Measurements from ENCODE around the gene FCN3. TPM values are rescaled to one million over a fixed set of nuclear protein-coding genes. Genes with fewer than 3 reads are reported as not detected.

The FCN3 gene
- polyA plus RNA-seq, 4 donors: 0.06 to 3.6 (median 1.3) TPM

DNA sequence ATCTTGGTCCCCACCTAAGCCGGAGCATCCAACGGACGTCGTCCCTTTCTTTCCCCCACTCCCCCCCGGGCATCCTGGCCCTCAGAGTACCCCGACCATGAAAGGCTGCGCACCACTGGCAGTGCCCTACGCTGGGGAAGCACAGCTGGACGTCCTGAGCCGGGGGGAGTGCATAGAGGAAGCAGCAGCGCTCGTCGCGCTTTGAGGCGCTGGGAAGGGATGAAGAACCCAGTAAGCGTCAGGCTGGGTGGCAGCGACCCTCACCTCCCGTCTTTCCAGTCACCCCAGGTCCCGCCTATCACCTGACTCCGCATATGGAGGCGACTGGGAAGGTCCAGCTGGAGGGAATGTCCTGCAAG is 13.6 kb downstream of the FCN3 start:
- DNase-seq (no peak), FAIRE-seq (no peak)
- Histone ChIP-seq H3K27ac (ENCODE audit: low read depth in 1 of 3, low read length in 2 of 3) (no peak overlapping the region), H3K36me3 (ENCODE audit: control insufficient read depth in 3 of 3, insufficient read depth in 2 of 3, low read depth in 1 of 3, low read length in 3 of 3) (peaks cover 0 to 16% (median 4%) of the 10 kb centered on the region in 3 donors), H3K4me1 (ENCODE audit: control insufficient read depth in 3 of 3, insufficient read depth in 2 of 3, low read depth in 1 of 3, low read length in 2 of 3) (peaks cover 0 to 33% (median 4%) of the 10 kb centered on the region in 3 donors), H3K4me3 (ENCODE audit: low read depth in 1 of 3, low read length in 3 of 3) (no peak overlapping the region), H3K9me3 (ENCODE audit: control insufficient read depth in 2 of 2, insufficient read depth in 1 of 2, low read depth in 1 of 2, low read length in 1 of 2) (no peaks in the 10 kb centered on the region), H3K27me3 (ENCODE audit: control insufficient read depth in 3 of 3, insufficient read depth in 3 of 3, low read length in 3 of 3) (peaks cover 0 to 35% (median 0%) of the 10 kb centered on the region in 3 donors)
- WGBS, 3 donors: 83 to 85% (median 84%) methylated on average over 21 of the region's 21 CpGs

- Histone ChIP-seq H3K36me3 (ENCODE audit: control insufficient read depth in 3 of 3, insufficient read depth in 2 of 3, low read depth in 1 of 3, low read length in 3 of 3) (peaks cover 0 to 20% (median 4%) of the 10 kb centered on the region in 3 donors), H3K9me3 (ENCODE audit: control insufficient read depth in 2 of 2, insufficient read depth in 1 of 2, low read depth in 1 of 2, low read length in 1 of 2) (no peaks in the 10 kb centered on the region), H3K4me1 (ENCODE audit: control insufficient read depth in 3 of 3, insufficient read depth in 2 of 3, low read depth in 1 of 3, low read length in 2 of 3) (peaks cover 0 to 30% (median 4%) of the 10 kb centered on the region in 3 donors), H3K27me3 (ENCODE audit: control insufficient read depth in 3 of 3, insufficient read depth in 3 of 3, low read length in 3 of 3) (peaks cover 0 to 35% (median 0%) of the 10 kb centered on the region in 3 donors), H3K4me3 (ENCODE audit: low read depth in 1 of 3, low read length in 3 of 3) (peak overlapping the region in 2 of 3 donors; percentile 24 to 33), H3K27ac (ENCODE audit: low read depth in 1 of 3, low read length in 2 of 3) (no peak overlapping the region)
- FAIRE-seq (no peak), DNase-seq (peak in 1 of 2 donors; percentile 59)
- WGBS, 3 donors: 21 to 32% (median 24%) methylated on average over 50 to 71 of the region's 71 CpGs
Measured at GRCh38 chr1:27360159-27361043, 14.2 kb downstream of the FCN3 start.

- Histone ChIP-seq H3K4me3 (ENCODE audit: low read depth in 1 of 3, low read length in 3 of 3) (peak overlapping the region in 1 of 3 donors; percentile 24), H3K4me1 (ENCODE audit: control insufficient read depth in 3 of 3, insufficient read depth in 2 of 3, low read depth in 1 of 3, low read length in 2 of 3) (peaks cover 0 to 25% (median under 1%) of the 10 kb centered on the region in 3 donors), H3K27ac (ENCODE audit: low read depth in 1 of 3, low read length in 2 of 3) (no peak overlapping the region), H3K27me3 (ENCODE audit: control insufficient read depth in 3 of 3, insufficient read depth in 3 of 3, low read length in 3 of 3) (peaks cover 0 to 35% (median 0%) of the 10 kb centered on the region in 3 donors), H3K36me3 (ENCODE audit: control insufficient read depth in 3 of 3, insufficient read depth in 2 of 3, low read depth in 1 of 3, low read length in 3 of 3) (peaks cover 0 to 24% (median 4%) of the 10 kb centered on the region in 3 donors), H3K9me3 (ENCODE audit: control insufficient read depth in 2 of 2, insufficient read depth in 1 of 2, low read depth in 1 of 2, low read length in 1 of 2) (no peaks in the 10 kb centered on the region)
- no peak for DNase-seq
- no peak for FAIRE-seq
- WGBS, 3 donors: 35 to 58% (median 45%) methylated on average over 9 of the region's 9 CpGs
Measured at GRCh38 chr1:27359822-27360158, 14.8 kb downstream of the FCN3 start.

DNA sequence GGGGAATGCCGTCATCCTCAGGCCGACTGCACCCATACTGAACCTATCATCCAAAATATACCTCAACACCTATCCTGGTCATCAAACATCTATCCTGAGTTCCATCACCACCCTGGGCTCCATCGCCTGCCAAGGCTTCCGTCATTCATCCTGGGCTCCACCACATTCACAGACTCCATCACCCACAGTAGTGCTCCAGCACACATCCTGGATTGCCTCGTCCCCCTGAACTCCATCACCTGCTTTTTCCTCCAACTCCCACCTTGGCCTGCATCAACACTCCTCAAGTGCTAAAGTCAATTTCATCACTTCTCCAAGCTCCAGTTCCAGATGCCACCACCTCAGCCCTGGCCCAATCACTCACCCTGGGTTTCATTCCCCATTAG is 15.7 kb downstream of the FCN3 start:
- H3K4me1 ChIP-seq (ENCODE audit: control insufficient read depth in 3 of 3, insufficient read depth in 2 of 3, low read depth in 1 of 3, low read length in 2 of 3): peaks cover 0 to 21% (median 0%) of the 10 kb centered on the region in 3 donors
- H3K27ac ChIP-seq (ENCODE audit: low read depth in 1 of 3, low read length in 2 of 3): no peak overlapping the region
- H3K4me3 ChIP-seq (ENCODE audit: low read depth in 1 of 3, low read length in 3 of 3): no peak overlapping the region
- 96 to 97% (median 97%) methylated on average over 5 of the region's 5 CpGs for WGBS, 3 donors
- H3K9me3 ChIP-seq (ENCODE audit: control insufficient read depth in 2 of 2, insufficient read depth in 1 of 2, low read depth in 1 of 2, low read length in 1 of 2): no peaks in the 10 kb centered on the region
- H3K27me3 ChIP-seq (ENCODE audit: control insufficient read depth in 3 of 3, insufficient read depth in 3 of 3, low read length in 3 of 3): peaks cover 0 to 35% (median 0%) of the 10 kb centered on the region in 3 donors
- peaks cover 0 to 26% (median 4%) of the 10 kb centered on the region in 3 donors for H3K36me3 ChIP-seq (ENCODE audit: control insufficient read depth in 3 of 3, insufficient read depth in 2 of 3, low read depth in 1 of 3, low read length in 3 of 3)
- FAIRE-seq: no peak
- DNase-seq: no peak

DNA sequence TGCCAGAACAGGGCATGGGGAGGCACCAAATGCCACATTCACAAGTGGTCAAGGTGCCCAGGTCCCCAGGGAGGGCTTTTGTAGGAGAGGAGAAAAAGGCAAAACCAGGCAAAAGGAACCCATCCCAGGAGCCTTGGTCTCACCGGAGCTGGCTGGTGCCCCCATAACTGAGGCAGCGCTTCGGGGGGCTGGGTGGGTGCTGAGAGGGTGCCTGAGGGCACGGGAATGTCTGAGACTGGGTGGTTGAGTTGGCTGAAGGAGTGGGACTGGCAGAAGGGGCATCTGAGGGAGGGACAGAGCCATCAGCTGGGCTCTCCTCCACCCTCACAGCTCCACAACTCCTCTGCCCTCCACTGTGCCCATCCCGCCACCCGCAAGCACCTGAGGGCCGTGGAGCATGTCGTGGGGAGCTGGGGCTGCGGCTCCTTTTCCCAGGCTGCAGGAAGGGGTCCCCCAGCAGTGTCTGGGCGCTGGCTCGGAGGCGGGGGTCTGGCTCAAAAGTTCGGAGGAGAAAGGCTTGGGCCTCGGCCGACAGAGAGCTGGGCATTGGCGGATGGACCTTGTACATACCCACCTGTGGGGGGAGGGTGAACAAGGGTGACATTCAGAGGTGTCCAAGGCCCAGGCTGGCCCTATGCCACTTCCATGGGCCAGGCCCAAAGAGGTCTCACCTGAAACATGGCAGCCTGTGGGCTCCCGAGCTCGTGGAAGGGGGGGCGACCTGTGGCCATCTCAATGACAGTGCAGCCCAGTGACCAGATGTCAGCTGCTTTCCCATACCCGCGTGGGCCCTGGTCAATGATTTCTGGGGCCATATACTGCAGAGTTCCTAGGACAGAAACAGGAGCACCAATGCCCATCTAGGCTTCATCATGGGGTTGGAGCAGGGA is 16.3 kb downstream of the FCN3 start:
- H3K27me3 ChIP-seq (ENCODE audit: control insufficient read depth in 3 of 3, insufficient read depth in 3 of 3, low read length in 3 of 3): peaks cover 0 to 35% (median 0%) of the 10 kb centered on the region in 3 donors
- H3K36me3 ChIP-seq (ENCODE audit: control insufficient read depth in 3 of 3, insufficient read depth in 2 of 3, low read depth in 1 of 3, low read length in 3 of 3): peaks cover 0 to 24% (median 4%) of the 10 kb centered on the region in 3 donors
- H3K27ac ChIP-seq (ENCODE audit: low read depth in 1 of 3, low read length in 2 of 3): no peak overlapping the region
- no peaks in the 10 kb centered on the region for H3K9me3 ChIP-seq (ENCODE audit: control insufficient read depth in 2 of 2, insufficient read depth in 1 of 2, low read depth in 1 of 2, low read length in 1 of 2)
- FAIRE-seq: no peak
- H3K4me3 ChIP-seq (ENCODE audit: low read depth in 1 of 3, low read length in 3 of 3): no peak overlapping the region
- WGBS, 3 donors: 85 to 91% (median 86%) methylated on average over 20 to 21 of the region's 21 CpGs
- DNase-seq: no peak
- H3K4me1 ChIP-seq (ENCODE audit: control insufficient read depth in 3 of 3, insufficient read depth in 2 of 3, low read depth in 1 of 3, low read length in 2 of 3): peaks cover 0 to 25% (median 0%) of the 10 kb centered on the region in 3 donors

- DNase-seq (peak; percentile 65 to 83), FAIRE-seq (no peak)
- H3K4me1 ChIP-seq (ENCODE audit: control insufficient read depth in 3 of 3, insufficient read depth in 2 of 3, low read depth in 1 of 3, low read length in 2 of 3): peaks cover 0 to 25% (median 0%) of the 10 kb centered on the region in 3 donors
- no peaks in the 10 kb centered on the region for H3K9me3 ChIP-seq (ENCODE audit: control insufficient read depth in 2 of 2, insufficient read depth in 1 of 2, low read depth in 1 of 2, low read length in 1 of 2)
- peak overlapping the region; percentile 22 to 45 (median 35) for H3K4me3 ChIP-seq (ENCODE audit: low read depth in 1 of 3, low read length in 3 of 3)
- H3K36me3 ChIP-seq (ENCODE audit: control insufficient read depth in 3 of 3, insufficient read depth in 2 of 3, low read depth in 1 of 3, low read length in 3 of 3): peaks cover 0 to 19% (median 4%) of the 10 kb centered on the region in 3 donors
- 7 to 28% (median 14%) methylated on average over 34 to 40 of the region's 40 CpGs for WGBS, 3 donors
- no peak overlapping the region for H3K27ac ChIP-seq (ENCODE audit: low read depth in 1 of 3, low read length in 2 of 3)
- peaks cover 0 to 35% (median 0%) of the 10 kb centered on the region in 3 donors for H3K27me3 ChIP-seq (ENCODE audit: control insufficient read depth in 3 of 3, insufficient read depth in 3 of 3, low read length in 3 of 3)
Measured at GRCh38 chr1:27357281-27358037, 17.2 kb downstream of the FCN3 start.

GRCh38 chr1:27356619-27357280 is 17.9 kb downstream of the FCN3 start:
- DNase-seq (peak in 1 of 2 donors; percentile 70), FAIRE-seq (no peak)
- peaks cover 0 to 35% (median 0%) of the 10 kb centered on the region in 3 donors for H3K27me3 ChIP-seq (ENCODE audit: control insufficient read depth in 3 of 3, insufficient read depth in 3 of 3, low read length in 3 of 3)
- H3K4me1 ChIP-seq (ENCODE audit: control insufficient read depth in 3 of 3, insufficient read depth in 2 of 3, low read depth in 1 of 3, low read length in 2 of 3): peaks cover 0 to 25% (median 0%) of the 10 kb centered on the region in 3 donors
- H3K27ac ChIP-seq (ENCODE audit: low read depth in 1 of 3, low read length in 2 of 3): no peak overlapping the region
- H3K9me3 ChIP-seq (ENCODE audit: control insufficient read depth in 2 of 2, insufficient read depth in 1 of 2, low read depth in 1 of 2, low read length in 1 of 2): no peaks in the 10 kb centered on the region
- 18 to 67% (median 40%) methylated on average over 29 to 37 of the region's 37 CpGs for WGBS, 3 donors
- H3K4me3 ChIP-seq (ENCODE audit: low read depth in 1 of 3, low read length in 3 of 3): peak overlapping the region in 1 of 3 donors; percentile 45
- peaks cover 0 to 15% (median 4%) of the 10 kb centered on the region in 3 donors for H3K36me3 ChIP-seq (ENCODE audit: control insufficient read depth in 3 of 3, insufficient read depth in 2 of 3, low read depth in 1 of 3, low read length in 3 of 3)
